NOMO-1 (cell line): ENCODE measurements around the gene NEK8.
A peak's percentile ranks its signal among the peaks of the same experiment; 100 is the strongest.

ENCODE experiments used
- DNase-seq, 2 experiments: peaks; one replicate each; lab custom pipeline; 2025; ENCODE audit not compliant: unreplicated experiment in 2 of 2; lab: John Stamatoyannopoulos, UW

NEK8 gene

GRCh38 chr17:28728364-28729200 lies at the start of gene NEK8:
Gene NEK8 (plus strand): TSS chr17:28728788. CDS start chr17:28728814, 26 bp downstream.
- peak; percentile 97 to 100 for DNase-seq

GRCh38 chr17:28682655-28683054 lies 45.9 kb upstream of the NEK8 start:
- no peak for DNase-seq

- no peak for DNase-seq
Measured at GRCh38 chr17:28684963-28685362, 43.6 kb upstream of the NEK8 start.

- no peak for DNase-seq
Measured at GRCh38 chr17:28685366-28685765, 43.2 kb upstream of the NEK8 start.

- no peak for DNase-seq
Measured at GRCh38 chr17:28686296-28686695, 42.3 kb upstream of the NEK8 start.

- DNase-seq: no peak
Measured at GRCh38 chr17:28688481-28688880, 40.1 kb upstream of the NEK8 start.

- no peak for DNase-seq
Measured at GRCh38 chr17:28689011-28689410, 39.6 kb upstream of the NEK8 start.

- no peak for DNase-seq
Measured at GRCh38 chr17:28693869-28694268, 34.7 kb upstream of the NEK8 start.

GRCh38 chr17:28698253-28698941 lies 30.2 kb upstream of the NEK8 start:
- DNase-seq: peak; percentile 39 to 54

GRCh38 chr17:28700278-28700677 lies 28.3 kb upstream of the NEK8 start:
- no peak for DNase-seq

- DNase-seq: no peak
Measured at GRCh38 chr17:28700830-28701492, 27.6 kb upstream of the NEK8 start.

- DNase-seq: no peak
Measured at GRCh38 chr17:28702026-28702751, 26.4 kb upstream of the NEK8 start.

GRCh38 chr17:28702752-28703150 lies 25.8 kb upstream of the NEK8 start:
- no peak for DNase-seq

- DNase-seq: no peak
Measured at GRCh38 chr17:28703552-28704218, 24.9 kb upstream of the NEK8 start.

GRCh38 chr17:28704219-28704858 lies 24.2 kb upstream of the NEK8 start:
- no peak for DNase-seq

GRCh38 chr17:28705074-28705659 lies 23.4 kb upstream of the NEK8 start:
- no peak for DNase-seq

GRCh38 chr17:28705728-28706334 lies 22.8 kb upstream of the NEK8 start:
- no peak for DNase-seq

- no peak for DNase-seq
Measured at GRCh38 chr17:28706471-28707338, 21.9 kb upstream of the NEK8 start.
